ENCODE measurements around the gene NUDT4.
"Not testable (repeated sequence)": the region's sequence is repeated elsewhere in the genome, so short reads cannot be mapped to it uniquely, and the experiment has no call there.

NUDT4 gene

DNA sequence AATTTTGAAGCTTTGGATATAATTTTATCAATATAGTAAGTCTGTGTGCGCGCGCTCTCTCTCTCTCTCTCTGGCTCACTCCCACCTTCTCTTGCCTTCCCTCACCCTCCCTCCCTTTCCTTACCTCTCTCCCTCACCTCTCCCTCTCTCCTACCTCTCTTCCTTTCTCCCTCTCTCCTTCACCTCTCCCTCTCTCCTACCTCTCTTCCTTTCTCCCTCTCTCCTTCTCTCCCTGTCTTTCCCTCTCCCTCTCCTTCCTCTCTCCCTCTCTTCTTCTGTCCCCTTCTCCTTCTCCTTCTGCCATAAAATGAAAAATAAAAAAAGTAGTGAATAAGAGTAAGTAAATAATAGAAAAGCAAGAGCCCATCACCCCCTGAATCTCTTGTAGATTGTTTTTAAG lies 9.0 kb upstream of the NUDT4 start:
- no peak for ATAC-seq
- no peak for DNase-seq

GRCh38 chr12:93369505-93369904 lies 8.2 kb upstream of the NUDT4 start:
- ATAC-seq: no peak
- no peak for DNase-seq

DNA sequence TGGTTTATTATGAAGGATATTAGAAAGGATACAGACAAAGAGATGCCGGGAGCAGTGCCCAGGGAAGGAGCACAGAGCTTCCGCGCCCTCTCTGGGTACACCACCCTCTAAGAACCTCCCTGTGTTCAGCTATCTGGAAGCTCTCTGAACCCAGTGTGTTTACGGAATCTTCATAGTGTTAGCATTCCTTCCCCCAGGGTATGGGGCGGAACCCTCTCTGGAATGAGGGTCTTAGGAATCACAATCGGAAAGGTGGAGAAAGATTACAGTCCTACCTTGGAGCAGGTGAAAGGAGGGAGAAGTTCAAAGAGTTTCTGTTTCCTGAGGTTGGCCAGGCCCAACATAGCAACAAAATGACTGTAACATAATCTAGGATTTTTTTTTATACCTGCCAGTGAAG lies 6.8 kb upstream of the NUDT4 start:
- no peak for ATAC-seq

GRCh38 chr12:93373961-93374656 lies 3.6 kb upstream of the NUDT4 start:
- ATAC-seq (no peak), DNase-seq (no peak)

More for the DNA sequence above, 6.8 kb upstream of the NUDT4 start:
- DNase-seq: no peak

DNA sequence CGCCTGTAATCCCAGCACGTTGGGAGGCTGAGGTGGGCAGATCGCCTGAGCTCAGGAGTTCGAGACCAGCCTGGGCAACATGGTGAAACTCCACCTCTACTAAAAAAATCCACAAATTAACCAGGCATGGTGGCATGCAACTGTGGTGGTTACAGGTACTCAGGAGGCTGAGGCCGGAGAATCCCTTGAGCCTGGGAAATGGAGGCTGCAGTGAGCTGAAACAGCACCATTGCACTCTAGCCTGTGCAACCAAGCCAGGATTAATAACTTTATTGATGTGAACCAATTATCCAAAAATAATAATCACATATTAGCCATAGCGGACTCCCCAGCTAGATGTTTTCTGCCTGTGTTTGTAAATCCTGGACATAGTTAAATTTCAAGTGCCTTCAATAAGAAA lies 1.8 kb upstream of the NUDT4 start:
- ATAC-seq (no peak), DNase-seq (no peak)

DNA sequence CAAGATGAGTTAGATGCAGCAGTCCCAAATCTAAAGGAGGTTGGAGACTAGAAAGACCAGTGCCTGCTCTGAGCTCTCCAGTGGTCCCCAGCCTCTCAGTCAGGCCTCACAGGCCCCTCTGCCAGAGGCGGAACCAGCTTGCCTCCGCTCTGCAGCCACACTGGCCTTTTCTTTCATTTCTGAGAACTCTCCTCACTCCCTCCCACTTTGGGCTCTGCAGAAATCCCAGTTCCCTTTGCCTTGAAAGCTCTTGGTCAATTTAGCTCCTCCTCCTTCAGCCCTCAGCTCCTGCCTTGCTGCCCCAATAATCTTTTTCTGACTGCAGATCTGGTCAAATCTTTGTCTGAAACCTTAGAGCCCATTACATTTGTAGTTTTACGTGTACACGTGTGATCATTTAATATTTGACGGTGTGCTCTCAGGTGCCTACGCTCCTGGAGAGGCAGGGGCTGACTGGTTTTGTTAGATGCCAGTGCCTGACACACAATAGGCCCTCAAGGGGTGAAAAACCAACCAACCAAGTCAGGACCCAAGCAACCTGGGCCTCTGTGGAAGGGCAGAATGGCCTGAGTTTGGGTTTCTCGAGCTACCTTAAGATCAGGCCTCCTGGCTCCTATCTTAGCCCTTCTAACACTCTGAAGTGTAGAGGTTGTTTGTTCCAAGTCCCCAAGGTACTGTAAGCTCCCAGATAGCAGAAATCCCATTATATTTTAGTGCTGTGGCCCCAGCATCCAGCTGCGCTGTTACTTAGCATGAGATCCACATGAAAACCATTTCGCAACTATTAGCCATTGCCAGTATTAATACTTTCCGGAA lies 1.1 kb upstream of the NUDT4 start:
- ATAC-seq (no peak), DNase-seq (no peak)

- ATAC-seq (peak; percentile 57), DNase-seq (peak; percentile 59)
These were observed 672 bp downstream of the NUDT4 start for GRCh38 chr12:93378196-93378997.

DNA sequence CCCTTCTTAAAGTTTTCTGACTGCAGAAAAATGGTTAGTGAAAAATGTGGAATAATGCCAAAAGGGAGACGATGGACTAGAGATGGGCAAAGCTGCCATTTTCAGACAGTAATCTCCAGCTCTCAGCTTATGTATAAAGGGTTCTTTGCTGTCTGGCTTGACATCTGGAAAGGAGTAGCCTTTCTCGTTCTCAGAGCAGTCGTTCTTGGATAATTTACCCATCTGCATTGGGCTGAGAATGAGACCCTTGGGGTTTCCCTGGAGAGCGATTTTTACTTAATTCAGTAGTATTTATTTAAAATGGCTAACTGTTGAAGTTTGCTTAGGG lies 1.2 kb downstream of the NUDT4 start:
- no peak for DNase-seq
- no peak for ATAC-seq

DNA sequence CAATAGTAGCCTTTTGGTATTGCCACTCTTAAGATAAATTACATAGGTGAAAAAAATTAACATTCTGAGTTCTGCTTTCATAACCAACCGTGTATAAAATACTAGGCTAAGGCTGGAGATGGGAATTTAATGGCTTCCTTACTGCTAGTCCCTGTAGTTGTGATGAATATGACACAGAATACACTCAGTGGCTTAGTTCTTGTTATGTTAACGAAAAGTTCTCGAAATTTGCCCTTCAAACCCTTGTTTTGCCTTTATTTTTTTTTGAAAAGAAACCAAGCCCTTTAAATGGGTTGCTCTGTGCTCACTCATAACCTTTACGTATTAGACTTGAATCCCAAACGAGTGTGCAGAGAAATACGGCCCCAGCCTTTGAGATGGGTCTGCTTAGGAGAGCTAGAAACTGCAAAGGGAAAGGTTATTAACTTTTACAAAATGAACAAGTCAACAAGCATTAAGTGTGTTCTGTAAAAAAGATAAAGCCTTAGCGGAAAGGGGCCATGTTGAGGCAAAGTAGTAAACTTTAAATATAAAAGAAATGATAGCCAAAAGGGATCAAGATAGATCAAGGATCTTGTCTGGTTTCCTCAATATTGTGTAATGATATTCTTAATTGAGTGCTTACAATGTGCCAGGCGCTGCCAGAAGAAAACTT lies 1.7 kb downstream of the NUDT4 start:
- DNase-seq (no peak), ATAC-seq (no peak)

GRCh38 chr12:93379981-93380361 lies 2.2 kb downstream of the NUDT4 start:
- no peak for DNase-seq

GRCh38 chr12:93380480-93381121 lies 2.9 kb downstream of the NUDT4 start:
- no peak for ATAC-seq
- no peak for DNase-seq

More at GRCh38 chr12:93379981-93380361, 2.2 kb downstream of the NUDT4 start:
- ATAC-seq: no peak

DNA sequence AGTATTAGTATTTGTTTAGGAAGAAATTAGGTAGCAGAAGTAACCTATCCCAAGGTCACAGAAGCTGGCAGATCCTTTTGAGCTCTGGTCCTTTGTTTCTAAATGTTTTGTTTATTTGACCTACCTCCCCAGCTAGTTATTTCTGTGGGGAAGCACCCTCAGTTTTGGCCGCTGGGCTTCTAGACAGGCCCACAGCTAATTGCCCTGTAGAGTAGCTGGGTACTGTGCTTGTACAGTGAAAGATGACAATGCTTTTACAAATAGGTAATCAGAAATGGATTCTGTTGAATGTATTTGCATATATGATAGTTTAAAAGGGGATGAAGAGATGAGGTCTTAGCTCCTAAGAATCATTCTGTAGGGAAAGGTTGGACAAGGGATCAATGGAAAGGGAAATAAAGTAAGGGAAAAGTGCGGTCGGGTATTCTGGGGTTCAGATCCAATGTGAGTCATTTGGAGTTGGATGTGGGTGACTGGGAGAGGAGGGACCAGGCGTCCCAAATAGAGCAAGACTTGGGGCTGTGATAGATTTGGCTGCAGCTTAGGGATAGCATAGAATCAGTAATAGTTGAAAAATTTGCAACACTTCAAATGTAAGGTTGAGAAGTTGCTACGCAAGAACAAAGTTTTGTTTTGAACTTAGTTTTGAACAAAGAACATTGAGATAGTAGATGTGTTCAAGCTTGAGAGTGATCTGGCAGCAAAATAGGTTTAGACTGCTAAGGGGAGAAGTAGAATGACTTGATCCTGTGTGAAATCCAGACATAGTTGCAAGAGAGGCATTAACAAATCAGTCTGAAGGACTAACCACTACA lies 3.6 kb downstream of the NUDT4 start:
- ATAC-seq (no peak), DNase-seq (no peak)

- ATAC-seq, DNase-seq: not testable (repeated sequence)
These were observed 4.3 kb downstream of the NUDT4 start for GRCh38 chr12:93381976-93382437.

GRCh38 chr12:93387780-93388179 lies 10.1 kb downstream of the NUDT4 start:
- DNase-seq: peak; percentile 65
- peak; percentile 98 for ATAC-seq

- DNase-seq (no peak), ATAC-seq (no peak)
These were observed 12.3 kb downstream of the NUDT4 start for GRCh38 chr12:93390031-93390430.

- ATAC-seq (no peak), DNase-seq (no peak)
These were observed 13.0 kb downstream of the NUDT4 start for GRCh38 chr12:93390549-93391297.

DNA sequence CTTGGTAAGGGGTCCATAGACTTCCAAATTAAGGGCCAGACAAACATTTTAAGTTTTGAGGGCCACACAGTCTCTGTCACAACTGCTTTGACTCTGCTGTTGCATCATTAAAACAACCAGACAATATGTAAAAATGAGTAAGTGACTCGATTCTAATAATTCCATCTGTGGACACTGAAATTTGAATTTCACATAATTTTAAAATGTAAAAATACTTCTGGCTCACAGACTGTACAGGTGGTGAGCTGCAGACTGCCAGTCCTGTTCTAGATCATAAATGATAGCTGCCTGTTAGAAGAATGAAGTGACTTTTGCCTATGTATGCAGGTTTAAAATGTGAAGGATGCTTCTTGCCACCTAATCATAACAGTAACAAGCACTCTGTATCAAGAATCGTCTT lies 15.7 kb downstream of the NUDT4 start:
- ATAC-seq: no peak

DNA sequence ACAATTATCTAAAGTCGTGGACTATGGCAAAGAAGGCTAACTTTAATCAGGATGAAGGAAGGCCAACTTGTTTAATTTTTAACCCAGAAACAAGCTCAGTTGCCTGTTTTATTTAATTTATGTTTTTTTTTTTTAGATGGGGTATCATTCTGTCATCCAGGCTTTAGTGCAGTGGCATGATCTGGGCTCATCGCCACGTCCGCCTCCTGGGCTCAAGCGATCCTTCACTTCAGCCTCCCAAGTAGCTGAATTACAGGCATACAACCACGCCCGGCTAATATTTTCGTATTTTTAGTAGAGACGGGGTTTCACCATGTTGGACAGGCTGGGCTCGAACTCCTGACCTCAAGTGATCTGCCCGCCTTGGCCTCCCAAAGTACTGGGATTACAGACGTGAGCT lies 19.7 kb downstream of the NUDT4 start:
- ATAC-seq (no peak), DNase-seq (no peak)

More for the DNA sequence above, 15.7 kb downstream of the NUDT4 start:
- DNase-seq: no peak

- ATAC-seq: peak; percentile 98
- DNase-seq: not testable (repeated sequence)
These were observed 21.6 kb downstream of the NUDT4 start for GRCh38 chr12:93399183-93399863.

All from stimulated activated naive CD8-positive, alpha-beta T cell treated with anti-CD3 and anti-CD28 coated beads, Interleukin-15, Interleukin-2, amounts not matched to agents 100 U/mL and 50 U/mL, for 24 hours (primary cell).